GM18858 (cell line): ENCODE data around the gene NLGN1.
"Not testable (repeated sequence)": the region's sequence is repeated elsewhere in the genome, so short reads cannot be mapped to it uniquely, and the experiment has no call there.

Experiments
- ATAC-seq: cut with Tn5 transposase; IDR thresholded peaks from one replicate; pipeline ENCODE4 v1.9.1; 2021; ENCODE audit not compliant: unreplicated experiment

NLGN1 gene

GRCh38 chr3:174204765-174205164 lies 807.2 kb downstream of the NLGN1 start:
- ATAC-seq, result no peak

DNA sequence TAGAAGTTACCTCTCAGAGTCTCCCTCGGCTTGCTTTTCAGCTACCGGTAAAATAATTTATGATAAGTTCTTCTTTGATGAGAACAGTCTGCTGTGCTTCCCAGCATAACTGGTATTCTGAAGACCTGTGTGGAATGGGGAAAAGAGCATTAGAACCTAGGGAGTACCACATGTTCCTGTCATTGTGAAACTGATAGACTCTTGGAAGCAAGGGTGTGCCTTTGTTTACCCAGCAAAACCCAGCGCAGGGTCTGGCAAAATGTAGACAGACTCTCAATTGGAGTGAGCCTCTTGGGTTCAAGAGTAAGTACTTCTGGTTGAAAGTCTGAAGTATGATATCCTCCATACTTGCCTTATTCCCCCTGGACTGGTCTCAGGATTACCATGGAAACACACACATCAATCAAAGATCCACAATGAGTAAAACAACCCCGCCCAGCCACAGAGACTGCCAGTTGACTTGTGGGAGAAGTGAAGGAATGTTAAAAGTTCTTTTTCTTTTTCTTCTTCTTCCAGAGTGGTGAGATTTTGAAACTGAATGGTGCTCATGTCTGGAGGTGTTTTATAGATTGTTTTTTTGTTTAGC lies 809.2 kb downstream of the NLGN1 start:
- ATAC-seq, result no peak

DNA sequence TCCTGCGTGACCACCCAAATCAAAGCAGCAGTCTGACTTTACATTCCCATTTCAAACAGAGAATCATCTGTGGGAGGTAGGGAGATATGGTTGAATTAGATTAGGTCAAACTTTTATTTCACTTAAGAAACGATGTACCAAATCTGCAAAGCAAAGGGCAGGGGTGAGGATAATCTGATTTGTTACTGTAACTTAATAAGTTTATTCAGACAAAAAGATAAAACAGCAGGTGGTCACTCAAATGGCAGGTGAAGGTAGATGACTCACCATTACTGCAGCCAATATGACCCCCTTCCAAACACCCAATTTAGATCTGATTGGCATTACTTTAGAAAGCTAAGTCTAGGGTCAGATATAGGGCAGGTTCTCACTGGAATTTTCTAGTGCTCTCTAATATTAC lies 810.6 kb downstream of the NLGN1 start:
- ATAC-seq, result no peak

DNA sequence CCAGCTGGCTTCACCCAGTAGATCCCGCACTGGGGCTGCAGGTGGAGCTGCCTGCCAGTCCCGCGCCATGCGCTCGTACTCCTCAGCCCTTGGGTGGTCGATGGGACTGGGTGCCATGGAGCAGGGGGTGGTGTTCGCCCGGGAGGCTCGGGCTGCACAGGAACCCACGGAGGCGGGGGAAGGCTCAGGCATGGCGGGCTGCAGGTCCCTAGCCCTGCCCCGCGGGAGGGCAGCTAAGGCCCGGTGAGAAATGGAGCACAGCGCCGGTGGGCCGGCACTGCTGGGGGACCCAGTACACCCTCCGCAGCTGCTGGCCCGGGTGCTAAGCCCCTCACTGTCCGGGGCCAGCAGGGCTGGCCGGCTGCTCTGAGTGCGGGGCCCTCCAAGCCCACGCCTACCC lies 814.4 kb downstream of the NLGN1 start:
- ATAC-seq, result not testable (repeated sequence)

DNA sequence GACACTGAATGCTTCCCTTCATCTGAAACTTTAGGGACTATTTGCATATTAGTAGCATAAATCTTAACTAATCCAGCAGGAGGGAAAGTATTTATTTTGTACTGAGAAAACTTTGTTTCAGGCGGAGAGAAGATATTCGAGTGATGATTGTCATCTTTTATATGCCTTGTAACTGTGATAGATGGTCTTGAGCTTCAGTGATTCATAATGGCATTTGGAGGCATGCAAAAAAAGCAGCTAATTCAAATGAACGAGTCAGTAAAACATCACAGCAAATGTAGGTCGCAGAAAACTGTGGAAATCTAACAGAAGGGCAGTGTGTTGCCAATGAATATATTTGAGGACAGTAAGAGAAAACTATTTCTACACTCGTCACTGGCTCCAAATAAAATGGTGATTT lies 817.9 kb downstream of the NLGN1 start:
- ATAC-seq, result no peak

DNA sequence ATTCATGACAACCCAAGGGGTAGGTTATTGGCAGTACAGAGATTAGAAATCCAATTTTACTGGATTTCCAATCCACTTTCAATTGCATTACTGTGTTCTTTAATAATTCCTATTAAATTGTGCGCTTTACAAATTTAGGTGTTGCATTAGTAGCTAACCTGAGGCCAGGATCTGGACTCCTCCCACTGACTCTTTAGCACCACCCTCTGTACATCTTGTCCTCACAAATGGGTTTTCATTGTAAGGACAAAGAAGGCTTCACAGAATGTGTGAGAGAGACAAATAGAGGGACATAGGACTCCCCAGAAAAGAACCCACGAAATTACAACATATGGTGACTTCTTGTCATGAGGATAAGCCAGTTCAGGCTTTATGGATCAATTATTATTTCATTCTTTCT lies 818.5 kb downstream of the NLGN1 start:
- ATAC-seq, result no peak

GRCh38 chr3:174216946-174217718 lies 819.6 kb downstream of the NLGN1 start:
- ATAC-seq, result no peak

DNA sequence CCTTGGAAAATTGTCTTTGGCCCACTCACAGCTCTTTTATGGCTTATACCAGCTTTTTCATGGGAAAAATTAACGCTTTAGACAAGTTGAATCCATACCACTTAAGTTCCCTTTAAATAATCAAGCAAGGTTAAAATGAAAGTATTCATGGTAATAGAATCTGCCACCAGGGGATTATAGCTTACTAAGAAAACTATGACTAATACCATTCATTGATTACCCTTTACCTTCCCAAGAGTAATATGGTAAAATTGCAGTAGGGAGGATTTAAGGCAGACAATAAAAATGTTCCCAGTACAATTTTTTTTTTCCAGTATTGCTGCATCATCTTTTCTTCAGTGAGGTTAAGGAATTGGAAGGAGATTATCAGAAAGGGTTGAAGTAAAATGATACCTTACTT lies 820.5 kb downstream of the NLGN1 start:
- no peak for ATAC-seq

DNA sequence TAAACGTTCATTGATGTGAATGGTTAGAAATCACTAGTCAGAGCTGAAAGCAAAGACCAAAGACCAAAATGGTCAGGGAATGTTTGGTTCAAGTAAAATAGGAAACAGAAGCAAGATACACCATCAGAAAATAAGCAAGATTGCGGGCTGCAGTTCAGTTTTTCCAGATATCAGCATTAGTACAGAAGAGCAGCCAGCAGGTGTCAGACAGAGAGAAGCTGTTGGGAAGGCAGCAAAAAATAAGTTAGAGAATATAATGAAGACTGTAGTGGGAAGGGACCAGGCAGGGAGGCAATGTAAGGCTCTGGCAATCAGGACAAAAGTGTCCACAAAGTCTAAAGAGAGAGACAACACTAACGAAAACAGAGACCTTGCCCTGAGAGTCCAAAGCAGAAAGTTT lies 822.2 kb downstream of the NLGN1 start:
- ATAC-seq, result no peak

- ATAC-seq, result no peak
These were observed 823.4 kb downstream of the NLGN1 start for GRCh38 chr3:174220775-174221554.

DNA sequence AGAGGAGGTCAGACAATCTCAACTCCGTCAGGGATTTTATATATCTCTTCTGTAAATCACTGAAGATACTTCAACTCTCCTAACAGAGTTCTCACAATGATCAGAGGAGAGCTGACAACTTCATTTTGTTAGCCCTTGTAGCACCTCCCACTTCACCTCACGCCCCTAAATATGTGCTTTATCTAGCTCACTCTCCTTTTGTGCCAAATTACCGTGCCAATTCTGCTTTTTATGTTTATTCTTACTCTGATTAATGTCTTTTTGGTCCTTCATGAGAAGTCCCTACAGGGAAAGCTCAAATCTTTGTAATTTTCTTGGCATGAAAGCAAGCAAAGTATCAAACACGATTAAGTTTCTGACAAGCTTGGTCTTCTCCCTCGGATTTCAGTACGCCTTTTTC lies 825.5 kb downstream of the NLGN1 start:
- no peak for ATAC-seq

GRCh38 chr3:174223626-174224025 lies 826.1 kb downstream of the NLGN1 start:
- no peak for ATAC-seq

GRCh38 chr3:174229916-174230315 lies 832.4 kb downstream of the NLGN1 start:
- ATAC-seq, result no peak

GRCh38 chr3:174232028-174232657 lies 834.6 kb downstream of the NLGN1 start:
- not testable (repeated sequence) for ATAC-seq

DNA sequence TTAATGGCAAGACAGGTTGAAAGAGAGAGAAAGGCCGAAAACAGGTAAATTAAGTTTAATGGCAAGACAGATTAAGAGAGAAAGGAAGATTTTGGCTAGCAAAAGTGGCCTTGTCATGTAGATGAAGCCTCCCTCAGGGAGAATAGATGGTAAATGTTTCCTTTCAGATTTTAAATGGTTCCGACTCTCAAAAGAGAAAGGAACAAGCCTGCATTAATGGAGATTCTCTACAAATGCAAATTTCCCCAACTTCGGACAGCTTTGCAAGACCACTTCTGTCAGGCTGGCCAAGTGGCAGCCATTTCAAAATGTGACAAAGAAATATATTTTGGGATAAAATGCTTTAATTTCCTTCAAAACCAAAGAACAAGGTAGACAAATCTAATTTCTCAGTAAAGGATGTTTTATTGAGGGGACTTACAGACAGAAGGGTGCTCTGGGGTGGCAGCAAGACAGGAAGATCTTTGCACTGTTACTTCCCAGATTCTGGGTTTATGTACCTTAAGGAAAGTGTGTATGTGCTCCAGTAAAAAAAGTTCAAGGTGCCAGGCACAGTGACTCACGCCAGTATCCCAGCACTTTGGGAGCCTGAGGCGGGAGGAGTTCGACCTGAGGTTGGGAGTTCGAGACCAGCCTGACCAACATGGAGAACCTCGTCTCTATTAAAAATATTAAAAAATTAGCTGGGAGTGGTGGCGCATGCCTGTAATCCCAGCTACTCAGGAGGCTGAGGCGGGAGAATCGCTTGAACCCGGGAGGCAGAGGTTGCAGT lies 835.3 kb downstream of the NLGN1 start:
- ATAC-seq, result no peak

DNA sequence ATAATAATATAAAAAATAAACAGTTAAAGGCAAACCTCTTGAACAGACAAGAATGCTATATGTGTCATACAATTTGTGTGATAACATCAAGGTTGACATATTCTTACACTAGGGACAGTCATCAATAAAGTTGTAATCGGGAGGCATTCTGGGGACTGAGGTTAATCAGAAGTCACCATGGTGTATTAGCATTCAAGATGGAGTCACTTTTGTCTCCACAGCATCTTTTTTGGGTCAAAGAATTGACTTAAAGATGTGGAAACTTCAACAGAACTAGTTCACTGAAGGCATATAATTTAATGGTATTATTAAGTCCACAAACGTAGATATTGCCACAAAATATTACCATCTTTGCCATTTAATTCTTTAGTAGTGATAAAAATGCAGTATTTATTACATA lies 836.0 kb downstream of the NLGN1 start:
- ATAC-seq, result no peak

DNA sequence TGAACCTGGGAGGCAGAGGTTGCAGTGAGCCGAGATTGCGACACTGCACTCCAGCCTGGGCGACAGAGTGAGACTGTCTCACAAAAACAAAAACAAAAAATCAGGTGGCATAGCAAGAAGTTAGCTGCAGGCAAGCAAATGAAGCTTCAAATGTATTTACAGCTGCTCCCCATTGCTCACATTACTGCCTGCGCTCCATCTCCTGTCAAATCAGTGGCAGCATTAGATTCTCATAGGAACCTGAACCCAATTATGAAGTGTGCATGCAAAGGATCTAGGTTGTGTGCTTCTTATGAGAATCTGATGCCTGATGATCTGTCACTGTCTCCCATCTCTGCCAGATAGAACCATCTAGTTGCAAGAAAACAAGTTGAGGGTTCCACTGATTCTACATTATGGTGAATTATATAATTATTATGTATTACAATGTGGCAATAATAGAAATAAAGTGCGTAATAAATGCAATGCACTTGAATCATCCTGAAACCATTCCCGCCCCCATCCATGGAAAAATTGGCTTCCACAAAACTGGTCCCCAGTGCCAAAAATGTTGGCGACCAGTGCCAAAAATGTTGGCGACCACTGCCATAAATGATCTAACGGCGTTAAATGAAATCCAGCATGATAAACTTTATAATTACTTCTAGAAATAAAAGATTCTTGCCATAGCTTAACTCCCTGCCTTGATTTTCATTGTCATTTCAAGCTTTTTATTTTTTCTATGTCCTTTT lies 844.9 kb downstream of the NLGN1 start:
- ATAC-seq, result no peak

DNA sequence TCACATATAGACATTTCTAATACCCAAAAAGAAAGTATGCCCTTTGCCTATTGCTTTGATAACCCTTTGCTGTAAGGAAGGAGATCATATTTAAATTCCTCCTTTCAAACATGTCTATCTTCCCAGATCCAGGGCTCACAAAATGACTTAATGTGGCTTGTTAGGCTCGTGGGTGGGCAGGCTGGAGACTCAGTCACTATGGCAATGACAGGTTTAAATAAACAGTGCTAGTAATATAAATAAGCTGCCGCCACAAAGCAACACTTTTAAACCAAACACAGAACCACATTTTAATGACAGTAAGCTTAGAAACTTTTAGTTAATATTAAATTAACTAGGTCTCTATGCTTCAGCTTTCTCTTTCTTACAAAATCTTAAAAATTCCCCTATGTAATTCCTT lies 845.6 kb downstream of the NLGN1 start:
- ATAC-seq, result no peak

GRCh38 chr3:174247687-174248152 lies 850.2 kb downstream of the NLGN1 start:
- no peak for ATAC-seq

DNA sequence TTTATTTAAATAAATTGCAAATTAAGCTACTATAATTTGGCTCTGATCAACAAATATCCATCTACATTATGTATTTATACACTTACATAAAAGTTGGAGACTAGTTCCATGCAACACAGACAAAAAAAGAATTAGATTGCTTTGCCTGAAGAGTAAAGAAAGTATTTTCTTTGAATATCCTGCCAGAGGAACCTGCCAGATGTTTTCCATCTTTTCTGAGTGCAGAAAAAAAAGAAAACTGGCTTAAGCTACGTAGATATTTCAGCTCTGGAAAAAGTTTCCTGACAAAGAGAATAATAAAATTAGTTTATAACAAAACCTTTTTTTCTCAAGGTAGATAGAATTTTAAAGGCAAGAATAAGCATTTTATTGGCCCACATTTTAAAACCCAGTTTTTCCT lies 854.1 kb downstream of the NLGN1 start:
- no peak for ATAC-seq
